ENCODE results near the gene ZNF25.

DNA sequence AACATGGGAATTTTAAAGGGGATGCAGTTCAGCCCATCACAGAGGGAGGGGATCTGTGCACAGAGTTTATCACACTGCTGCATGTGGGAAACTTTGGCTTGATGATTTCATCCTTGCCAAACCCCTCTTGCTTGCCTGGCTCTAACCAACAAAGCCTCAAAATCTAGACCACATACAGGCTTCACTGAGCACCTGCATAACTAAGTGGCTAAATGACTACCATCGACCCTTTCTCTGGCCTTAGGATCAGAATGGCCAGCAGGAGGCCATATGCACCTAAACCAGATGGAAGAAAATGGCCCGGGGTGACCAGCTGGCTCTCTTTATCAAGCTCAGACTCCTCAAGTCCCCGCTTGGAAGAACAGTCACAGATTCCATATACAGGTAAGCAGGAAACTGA is 15.6 kb upstream of the ZNF25 start:
- TF ChIP-seq, protein P1, sequence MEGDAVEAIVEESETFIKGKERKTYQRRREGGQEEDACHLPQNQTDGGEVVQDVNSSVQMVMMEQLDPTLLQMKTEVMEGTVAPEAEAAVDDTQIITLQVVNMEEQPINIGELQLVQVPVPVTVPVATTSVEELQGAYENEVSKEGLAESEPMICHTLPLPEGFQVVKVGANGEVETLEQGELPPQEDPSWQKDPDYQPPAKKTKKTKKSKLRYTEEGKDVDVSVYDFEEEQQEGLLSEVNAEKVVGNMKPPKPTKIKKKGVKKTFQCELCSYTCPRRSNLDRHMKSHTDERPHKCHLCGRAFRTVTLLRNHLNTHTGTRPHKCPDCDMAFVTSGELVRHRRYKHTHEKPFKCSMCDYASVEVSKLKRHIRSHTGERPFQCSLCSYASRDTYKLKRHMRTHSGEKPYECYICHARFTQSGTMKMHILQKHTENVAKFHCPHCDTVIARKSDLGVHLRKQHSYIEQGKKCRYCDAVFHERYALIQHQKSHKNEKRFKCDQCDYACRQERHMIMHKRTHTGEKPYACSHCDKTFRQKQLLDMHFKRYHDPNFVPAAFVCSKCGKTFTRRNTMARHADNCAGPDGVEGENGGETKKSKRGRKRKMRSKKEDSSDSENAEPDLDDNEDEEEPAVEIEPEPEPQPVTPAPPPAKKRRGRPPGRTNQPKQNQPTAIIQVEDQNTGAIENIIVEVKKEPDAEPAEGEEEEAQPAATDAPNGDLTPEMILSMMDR (IDR thresholded peaks at IDR 0.05): no peak
- TF ChIP-seq POLR2A (IDR thresholded peaks at IDR 0.05): no peak

Measured in right lobe of liver (tissue), 4 donors.